GM23338 (cell line): ENCODE measurements around the gene ADA. TPM values are rescaled to one million over a fixed set of nuclear protein-coding genes. Genes with fewer than 3 reads are reported as not detected.

ENCODE experiments used
- ATAC-seq: fragments of 200-7000 bp; cut with Tn5 transposase; 3 replicates; pipeline ENCODE4 v1.9.1; 2020
- DNase-seq: peaks from one replicate; pipeline ENCODE4 v3.0.0-alpha.2; 2015; ENCODE audit warnings: low spot score
- H2AFZ ChIP-seq: fragments of 200-600 bp; sonication (generic); 2 replicates; pipeline ENCODE4 v1.8.0; 2016; ENCODE audit warnings: antibody characterized with exemption, mild to moderate bottlenecking, moderate library complexity
- H3F3A ChIP-seq: fragments of 200-600 bp; sonication (generic); replicated peaks from 2 replicates; pipeline ENCODE4 v1.8.0; 2017; ENCODE audit warnings: antibody characterized with exemption, mixed run types, low read depth
- H3K27ac ChIP-seq: fragments of 200-600 bp; sonication (generic); 2 replicates; pipeline ENCODE4 v1.6.1; 2016; ENCODE audit warnings: low read depth
- H3K27me3 ChIP-seq: fragments of 200-600 bp; sonication (generic); 2 replicates; pipeline ENCODE4 v1.8.0; 2016; ENCODE audit warnings: mild to moderate bottlenecking, mixed run types, moderate library complexity; ENCODE audit not compliant: insufficient read depth
- H3K36me3 ChIP-seq: fragments of 200-600 bp; sonication (generic); 2 replicates; pipeline ENCODE4 v1.8.0; 2016; ENCODE audit warnings: mild to moderate bottlenecking; ENCODE audit not compliant: insufficient read depth
- H3K4me1 ChIP-seq: fragments of 200-600 bp; sonication (generic); 2 replicates; pipeline ENCODE4 v1.8.0; 2016; ENCODE audit warnings: mild to moderate bottlenecking, moderate library complexity; ENCODE audit not compliant: insufficient read depth
- H3K4me2 ChIP-seq: fragments of 200-600 bp; sonication (generic); 2 replicates; pipeline ENCODE4 v1.7.1; 2017; ENCODE audit warnings: mixed run types
- H3K4me3 ChIP-seq: fragments of 200-600 bp; sonication (generic); 2 replicates; pipeline ENCODE4 v1.6.1; 2016; ENCODE audit warnings: mixed run types
- H3K79me2 ChIP-seq: fragments of 200-600 bp; sonication (generic); replicated peaks from 2 replicates; pipeline ENCODE4 v1.8.0; 2017; ENCODE audit warnings: mild to moderate bottlenecking; ENCODE audit not compliant: insufficient read depth
- H3K9me2 ChIP-seq: fragments of 200-600 bp; sonication (generic); 2 replicates; pipeline ENCODE4 v1.8.0; 2017; ENCODE audit not compliant: insufficient read depth
- H4K20me1 ChIP-seq: fragments of 200-600 bp; sonication (generic); replicated peaks from 2 replicates; pipeline ENCODE4 v1.8.0; 2017; ENCODE audit warnings: mild to moderate bottlenecking; ENCODE audit not compliant: insufficient read depth
- H3K27ac Mint-ChIP-seq: 2 replicates; pipeline ENCODE4 v1.8.0; 2020; ENCODE audit warnings: inconsistent platforms, mild to moderate bottlenecking, moderate library complexity, mixed read lengths
- H3K27me3 Mint-ChIP-seq: 3 replicates; pipeline ENCODE4 v1.8.0; 2022; ENCODE audit warnings: low read depth, mild to moderate bottlenecking, moderate library complexity, mixed read lengths, inconsistent platforms; ENCODE audit not compliant: insufficient read depth, poor library complexity
- H3K36me3 Mint-ChIP-seq: 3 replicates; pipeline ENCODE4 v1.8.0; 2021; ENCODE audit warnings: low read depth, mild to moderate bottlenecking, inconsistent platforms, moderate library complexity, mixed read lengths
- H3K4me1 Mint-ChIP-seq: 3 replicates; pipeline ENCODE4 v1.8.0; 2020; ENCODE audit warnings: mild to moderate bottlenecking, inconsistent platforms, mixed read lengths
- H3K4me3 Mint-ChIP-seq: 3 replicates; pipeline ENCODE4 v1.8.0; 2021; ENCODE audit warnings: moderate library complexity, mild to moderate bottlenecking, inconsistent platforms, mixed read lengths
- H3K9me3 Mint-ChIP-seq: 3 replicates; pipeline ENCODE4 v1.8.0; 2020; ENCODE audit warnings: moderate library complexity, mild to moderate bottlenecking, inconsistent platforms, mixed read lengths
- CREB1 ChIP-seq: fragments of 250-450 bp; sonication (Bioruptor Pico); IDR thresholded peaks from 2 replicates; pipeline ENCODE4 v1.5.0; 2020; ENCODE audit warnings: low read depth, mild to moderate bottlenecking, moderate library complexity
- CTCF ChIP-seq, 2 experiments: fragments of 200-600 bp in 1 of 2; sonication (generic) in 1 of 2; conservative IDR thresholded peaks; 2 replicates each; pipeline versions ENCODE4 v1.5.1 to v1.6.1; 2016 to 2017; ENCODE audit warnings: antibody characterized with exemption in 2 of 2, low read depth in 2 of 2, mild to moderate bottlenecking in 2 of 2, moderate library complexity in 1 of 2
- EZH2 ChIP-seq: fragments of 200-600 bp; sonication (generic); IDR thresholded peaks from one replicate; pipeline ENCODE4 v1.8.0; 2017; ENCODE audit warnings: antibody characterized with exemption, mild to moderate bottlenecking, low read depth; ENCODE audit not compliant: unreplicated experiment
- EZH2phosphoT487 ChIP-seq: fragments of 200-600 bp; sonication (generic); IDR thresholded peaks from one replicate; pipeline ENCODE4 v1.8.1; 2018; ENCODE audit warnings: antibody characterized with exemption; ENCODE audit not compliant: unreplicated experiment
- NANOG ChIP-seq: IDR thresholded peaks from 2 replicates; pipeline ENCODE4 v1.6.1; 2016; ENCODE audit warnings: antibody characterized with exemption, borderline replicate concordance
- POLR2AphosphoS5 ChIP-seq: IDR thresholded peaks from 2 replicates; pipeline ENCODE4 v1.6.1; 2016; ENCODE audit warnings: antibody characterized with exemption, low read depth
- REST ChIP-seq: IDR thresholded peaks from one replicate; pipeline ENCODE4 v1.6.1; 2018; ENCODE audit warnings: antibody characterized with exemption; ENCODE audit not compliant: unreplicated experiment
- ZNF114 ChIP-seq: fragments of 250-450 bp; sonication (Bioruptor Pico); IDR thresholded peaks from 2 replicates; pipeline ENCODE4 v1.5.0; 2020; ENCODE audit warnings: mild to moderate bottlenecking, moderate library complexity
- ZNF462 ChIP-seq: fragments of 250-450 bp; sonication (Bioruptor Pico); IDR thresholded peaks from 2 replicates; pipeline ENCODE4 v1.5.0; 2020; ENCODE audit warnings: mild to moderate bottlenecking, moderate library complexity
- polyA plus RNA-seq: library from polyadenylated mRNA; unstranded; fragments of >200 nt; fragmentation: Nextera tagmentation; extraction: Ambion mirVana; gene quantifications from 2 replicates; pipeline ENCODE4 v1.2.1, GENCODE V29; 2016
- total RNA-seq: library from RNA; depleted of rRNA; stranded (reverse); fragments of >200 nt; shearing (Covaris generic); gene quantifications from 2 replicates; pipeline ENCODE4 v1.2.3, GENCODE V29; 2014

ADA gene
- total and polyA plus RNA-seq, 2 experiments from 2014 or later = 15.8 to 16.2 TPM

- TF ChIP-seq ZNF462 (CRISPR knock-in tag) = no peak
- TF ChIP-seq EZH2phosphoT487 = no peak
- TF ChIP-seq REST = no peak
- TF ChIP-seq CREB1 = no peak
- no peak for TF ChIP-seq NANOG
Observed at GRCh38 chr20:44627364-44628010, 24.0 kb downstream of the ADA start (continued).

GRCh38 chr20:44626278-44626677, 25.2 kb downstream of the ADA start:
- DNase-seq = no peak
- peaks cover 7% of the 10 kb centered on the region for H3K4me1 Mint-ChIP-seq
- H3K4me3 ChIP-seq = no peak overlapping the region
- H3K4me3 Mint-ChIP-seq = no peak overlapping the region
- no peaks in the 10 kb centered on the region for H3F3A ChIP-seq
- H3K9me2 ChIP-seq = no peaks in the 10 kb centered on the region
- H2AFZ ChIP-seq = no peak overlapping the region
- no peak overlapping the region for H3K4me2 ChIP-seq
- H3K27me3 Mint-ChIP-seq = peaks cover 6% of the 10 kb centered on the region
- peaks cover 5% of the 10 kb centered on the region for H3K4me1 ChIP-seq
- H3K27me3 ChIP-seq = peaks cover 4% of the 10 kb centered on the region; the same call in 1 of the 2 replicates
- H3K79me2 ChIP-seq = no peaks in the 10 kb centered on the region
- H3K27ac Mint-ChIP-seq = no peak overlapping the region
- H3K36me3 Mint-ChIP-seq = peaks cover 28% of the 10 kb centered on the region
- H3K9me3 Mint-ChIP-seq = no peaks in the 10 kb centered on the region
- ATAC-seq = no peak
- no peaks in the 10 kb centered on the region for H3K36me3 ChIP-seq
- H4K20me1 ChIP-seq = no peaks in the 10 kb centered on the region
- H3K27ac ChIP-seq = no peak overlapping the region
- TF ChIP-seq POLR2AphosphoS5 (no peak), ZNF114 (no peak), EZH2 (no peak), CTCF (conservative IDR thresholded peaks at IDR 0.05; ENCODE audit: low read depth in 2 of 2) (no peak)
